SIG-M5 treated with dmso at 0.1 percent for 504 hours (cell line): ENCODE results near the gene AGBL2.
"Not testable (repeated sequence)": the region's sequence is repeated elsewhere in the genome, so short reads cannot be mapped to it uniquely, and the experiment has no call there.

Experiments
- DNase-seq: peaks from one replicate; lab custom pipeline; 2025; ENCODE audit not compliant: unreplicated experiment; lab: John Stamatoyannopoulos, UW

AGBL2 gene

GRCh38 chr11:47715082-47715669, at the start of gene AGBL2:
TSS of gene AGBL2 (minus strand) at chr11:47715369. CDS start at chr11:47714650, 719 bp downstream.
- DNase-seq: peak; percentile 82

GRCh38 chr11:47759291-47759690, 44.1 kb upstream of the AGBL2 start:
- not testable (repeated sequence) for DNase-seq

GRCh38 chr11:47756208-47756607, 41.0 kb upstream of the AGBL2 start:
- DNase-seq: no peak

- no peak for DNase-seq
Measured at GRCh38 chr11:47750725-47751124, 35.6 kb upstream of the AGBL2 start.

GRCh38 chr11:47742494-47742893, 27.3 kb upstream of the AGBL2 start:
- not testable (repeated sequence) for DNase-seq

- not testable (repeated sequence) for DNase-seq
Measured at GRCh38 chr11:47737817-47738216, 22.6 kb upstream of the AGBL2 start.

DNA sequence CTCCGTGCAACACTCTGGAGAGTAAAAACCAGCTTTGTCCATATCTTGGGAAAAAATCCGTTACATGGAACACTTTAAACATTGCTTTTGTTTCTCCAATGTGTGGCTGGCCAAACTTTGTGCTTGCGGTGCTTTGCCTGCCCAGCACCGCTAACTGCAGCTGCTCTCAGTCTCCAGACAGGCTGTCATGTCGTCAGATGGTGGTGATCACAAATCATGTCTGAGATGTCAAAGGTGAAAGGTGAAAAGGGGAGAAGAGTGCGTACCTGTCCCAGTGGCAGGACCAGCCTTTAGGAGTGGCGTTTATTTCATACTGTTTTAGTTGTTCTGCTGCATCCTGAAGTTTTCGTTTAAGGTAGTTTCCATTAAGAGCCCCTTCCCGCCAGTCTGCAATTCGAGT, 17.1 kb upstream of the AGBL2 start:
- no peak for DNase-seq

DNA sequence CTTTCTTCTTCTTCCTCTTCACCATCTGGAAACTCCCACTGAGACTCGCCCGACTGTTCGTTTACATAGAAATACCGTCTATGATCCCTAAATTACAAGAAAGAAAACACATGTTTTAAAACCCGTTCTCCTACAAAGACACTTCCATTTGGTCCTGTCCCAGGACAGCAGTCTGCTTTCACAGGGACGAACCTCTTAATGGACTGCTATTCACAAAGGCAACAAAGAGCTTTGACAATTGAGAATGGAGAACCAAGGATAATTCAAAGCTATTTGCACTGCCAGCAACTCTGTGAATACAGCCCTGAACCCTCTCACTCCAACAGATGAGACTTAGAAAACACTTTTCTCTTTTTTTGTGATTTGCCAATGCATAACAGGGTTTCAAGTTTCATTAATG, 16.3 kb upstream of the AGBL2 start:
- no peak for DNase-seq

GRCh38 chr11:47726878-47727514, 11.8 kb upstream of the AGBL2 start:
- no peak for DNase-seq

DNA sequence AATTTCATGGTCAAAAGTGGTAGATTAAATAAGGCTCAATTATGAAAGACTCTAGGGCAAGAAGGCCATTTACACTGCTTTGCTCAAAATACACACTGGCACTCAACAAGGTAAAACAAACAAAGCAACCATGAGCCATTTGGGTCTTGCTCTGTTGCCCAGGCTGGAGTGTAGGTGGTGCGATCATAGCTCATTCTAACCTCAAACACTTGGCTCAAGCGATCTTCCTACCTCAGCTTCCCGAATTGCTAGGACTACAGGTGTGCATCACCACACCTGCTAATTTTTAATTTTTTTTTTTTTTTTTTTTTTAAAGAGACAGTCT, 10.9 kb upstream of the AGBL2 start:
- DNase-seq: no peak

- DNase-seq: no peak
Measured at GRCh38 chr11:47725442-47726117, 10.4 kb upstream of the AGBL2 start.

GRCh38 chr11:47724041-47724729, 9.0 kb upstream of the AGBL2 start:
- peak; percentile 81 for DNase-seq

DNA sequence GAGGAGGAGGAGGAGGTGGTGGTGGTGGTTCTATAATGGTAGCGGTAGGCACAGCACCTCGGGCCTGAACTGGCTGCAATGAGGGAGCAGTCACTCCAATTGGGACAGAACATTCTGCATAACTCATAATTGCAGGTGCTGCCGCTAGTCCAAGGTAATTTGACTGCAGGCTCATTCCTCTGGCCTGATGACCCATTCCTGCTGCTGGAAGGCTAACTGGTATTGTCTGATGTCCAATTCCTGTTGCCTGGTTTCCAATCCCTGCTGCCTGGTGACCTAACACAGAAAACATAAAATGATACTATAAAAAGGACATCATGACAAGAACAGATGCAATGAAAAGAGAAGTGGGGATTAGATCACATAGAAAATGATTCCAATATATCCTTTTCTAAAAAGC, 7.9 kb upstream of the AGBL2 start:
- no peak for DNase-seq

DNA sequence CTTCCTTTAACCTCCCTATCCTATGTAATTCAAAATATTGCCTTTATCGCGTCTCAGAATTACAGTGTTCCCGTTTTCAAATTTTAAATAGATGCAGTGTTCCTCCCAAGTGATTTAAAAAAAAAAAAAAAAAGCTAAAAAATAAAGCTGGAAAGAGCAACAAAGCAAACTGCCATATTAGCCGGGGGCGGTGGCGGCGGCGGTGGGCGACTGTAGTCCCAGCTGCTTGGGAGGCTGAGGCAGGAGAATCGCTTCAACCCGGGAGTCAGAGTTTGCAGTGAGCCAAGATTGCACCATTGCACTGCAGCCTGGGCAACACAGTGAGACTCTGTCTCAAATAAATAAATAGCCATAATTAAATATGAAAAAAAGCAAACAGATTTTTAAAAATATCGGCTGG, 5.5 kb upstream of the AGBL2 start:
- no peak for DNase-seq

DNA sequence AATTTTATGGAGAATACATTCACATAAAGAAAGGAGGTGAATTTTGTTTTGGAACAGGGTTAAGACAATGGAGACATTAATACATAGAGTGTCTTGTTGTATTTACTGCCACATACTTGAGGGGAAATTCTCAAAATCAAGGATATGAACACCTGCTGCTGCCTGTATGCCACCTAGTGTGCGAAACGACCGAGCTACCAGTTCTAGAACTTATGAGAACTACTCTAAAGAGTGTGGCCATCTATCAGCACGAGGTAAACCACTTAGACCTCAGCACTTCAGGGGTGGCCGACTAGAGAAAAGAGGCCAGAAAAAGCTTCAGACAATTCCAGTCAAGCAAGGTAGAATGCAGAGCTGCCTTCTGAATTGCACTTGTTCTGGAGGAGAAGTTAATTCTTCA, 1.5 kb upstream of the AGBL2 start:
- DNase-seq: no peak

- DNase-seq: peak; percentile 66
Measured at GRCh38 chr11:47714554-47715081, 551 bp downstream of the AGBL2 start.

DNA sequence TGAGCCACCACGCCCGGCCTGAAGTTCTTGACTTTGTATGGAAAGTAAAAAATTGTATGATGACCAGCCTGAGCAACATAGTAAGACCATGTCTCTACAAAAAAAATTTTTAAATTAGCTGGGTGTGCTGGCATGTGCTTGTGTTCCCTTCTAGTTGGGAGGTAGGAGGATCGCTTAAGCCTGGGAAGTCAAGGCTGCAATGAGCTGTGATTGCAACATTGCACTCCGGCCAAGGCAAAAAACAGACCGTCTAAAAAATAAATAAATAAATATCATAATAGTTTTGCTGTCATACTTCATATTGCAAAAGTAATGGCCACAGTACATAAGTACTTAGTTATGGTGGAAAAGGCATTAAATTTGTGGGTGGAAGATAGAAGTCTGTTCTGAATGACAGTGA, 3.4 kb downstream of the AGBL2 start:
- no peak for DNase-seq

GRCh38 chr11:47711225-47711624, 3.9 kb downstream of the AGBL2 start:
- DNase-seq: no peak

DNA sequence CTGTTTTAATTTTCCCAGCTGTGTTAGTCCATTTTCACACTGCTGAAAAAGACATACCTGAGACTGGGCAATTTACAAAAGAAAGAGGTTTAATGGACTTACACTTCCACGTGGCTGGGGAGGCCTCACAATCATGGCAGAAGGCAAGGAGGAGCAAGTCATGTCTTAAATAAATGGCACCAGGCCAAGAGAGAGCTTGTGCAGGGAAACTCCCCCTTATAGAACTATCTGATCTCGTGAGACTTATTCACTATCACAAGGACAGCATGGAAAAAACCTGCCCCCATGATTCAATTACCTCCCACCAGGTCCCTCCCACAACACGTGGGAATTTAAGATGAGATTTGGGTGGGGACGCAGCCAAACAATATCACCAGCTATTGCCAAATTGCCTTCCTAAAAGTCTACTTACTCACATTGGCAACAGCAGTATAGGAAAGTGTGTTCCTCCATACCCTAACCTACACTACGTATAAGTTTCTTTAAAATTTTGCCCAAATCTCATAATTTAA, 7.8 kb downstream of the AGBL2 start:
- DNase-seq: not testable (repeated sequence)

- no peak for DNase-seq
Measured at GRCh38 chr11:47705721-47706120, 9.4 kb downstream of the AGBL2 start.

DNA sequence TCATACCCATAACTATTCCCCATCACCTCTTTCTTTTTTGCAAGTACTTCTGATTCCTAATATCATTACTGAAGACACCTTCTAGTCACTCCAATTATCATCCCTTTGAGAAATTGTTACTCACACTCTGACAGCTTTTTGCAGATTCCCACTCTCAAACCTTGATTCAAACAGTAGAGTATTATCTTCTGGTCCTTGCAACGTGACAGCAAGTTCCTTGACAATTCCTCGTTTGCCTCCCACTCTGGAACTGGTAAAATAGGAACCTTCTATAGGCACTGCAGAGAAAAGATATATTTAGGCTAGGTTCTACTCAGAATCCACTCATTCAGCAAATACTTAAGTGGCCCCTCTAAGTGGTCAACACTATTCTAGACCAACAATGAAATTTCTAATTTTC, 23.2 kb downstream of the AGBL2 start:
- no peak for DNase-seq

- DNase-seq: no peak
Measured at GRCh38 chr11:47689480-47689879, 25.7 kb downstream of the AGBL2 start.
